NCI-H2196 (cell line): ENCODE data around the gene ALS2.
"Not testable (repeated sequence)": the region's sequence is repeated elsewhere in the genome, so short reads cannot be mapped to it uniquely, and the experiment has no call there.

Experiments
- DNase-seq: peaks from one replicate; lab custom pipeline; 2025; ENCODE audit not compliant: unreplicated experiment; lab: John Stamatoyannopoulos, UW

Gene ALS2

DNA sequence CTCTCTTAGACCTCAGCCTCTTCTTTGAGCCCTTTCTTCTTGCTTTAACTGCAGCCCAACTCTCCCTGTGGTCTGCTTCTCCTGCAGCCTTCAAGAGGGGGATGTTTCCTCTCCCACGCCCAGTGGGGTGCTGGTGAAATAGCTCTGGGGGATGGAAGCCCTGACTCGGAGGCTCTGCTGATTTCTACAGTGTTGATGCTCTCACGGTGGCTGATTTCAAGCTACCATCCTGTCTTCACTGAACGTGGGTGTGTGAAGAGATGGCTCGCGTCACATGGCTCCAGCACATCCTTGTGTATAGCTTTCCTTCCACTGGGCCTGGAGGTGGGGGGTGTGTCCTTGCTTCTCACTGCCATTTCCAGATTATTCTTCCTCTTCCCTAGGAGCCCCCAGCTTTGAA, 102.3 kb downstream of the ALS2 start:
- no peak for DNase-seq

- DNase-seq: no peak
These were observed 105.3 kb downstream of the ALS2 start for GRCh38 chr2:201675454-201675853.

GRCh38 chr2:201674794-201675193, 105.9 kb downstream of the ALS2 start:
- DNase-seq: no peak

DNA sequence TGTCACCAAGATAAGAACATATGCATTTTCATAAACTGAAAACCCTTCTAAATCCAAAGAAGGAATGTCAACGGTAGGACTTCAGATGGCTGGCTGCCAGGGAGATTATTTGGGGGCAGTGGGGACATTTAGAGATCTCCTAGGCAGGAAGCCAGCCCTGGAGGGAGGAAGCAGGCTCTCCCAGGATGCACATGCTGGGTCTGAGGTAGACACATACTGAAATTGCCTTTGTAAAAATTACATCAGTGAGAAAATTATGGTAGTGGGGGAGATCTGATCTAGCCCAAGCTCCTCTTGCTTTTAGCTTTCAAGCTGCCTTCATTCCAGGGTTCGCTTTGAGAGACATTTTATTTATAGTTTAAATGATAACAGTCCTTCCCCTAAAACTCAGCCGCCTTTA, 106.4 kb downstream of the ALS2 start:
- no peak for DNase-seq

GRCh38 chr2:201673546-201673945, 107.2 kb downstream of the ALS2 start:
- DNase-seq: no peak

GRCh38 chr2:201671205-201671604, 109.5 kb downstream of the ALS2 start:
- not testable (repeated sequence) for DNase-seq

DNA sequence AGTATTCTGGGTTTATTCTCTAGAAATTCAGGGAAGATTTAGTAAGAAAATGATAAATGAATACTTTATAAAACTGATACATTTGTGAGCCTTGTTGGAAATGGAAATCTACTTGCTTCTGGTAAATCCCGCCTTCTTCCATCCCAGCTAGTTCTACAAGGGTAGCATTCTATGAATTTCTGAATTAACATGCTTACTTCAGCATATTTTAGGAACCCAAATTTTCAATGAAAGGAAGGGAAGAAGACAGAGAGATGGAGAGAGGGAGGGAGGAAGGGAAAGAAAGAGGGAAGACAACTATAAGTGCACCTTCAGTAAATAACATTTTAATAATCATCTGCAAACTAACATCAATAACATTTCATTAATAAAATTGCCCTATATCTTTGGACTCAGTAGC, 110.9 kb downstream of the ALS2 start:
- DNase-seq: no peak

DNA sequence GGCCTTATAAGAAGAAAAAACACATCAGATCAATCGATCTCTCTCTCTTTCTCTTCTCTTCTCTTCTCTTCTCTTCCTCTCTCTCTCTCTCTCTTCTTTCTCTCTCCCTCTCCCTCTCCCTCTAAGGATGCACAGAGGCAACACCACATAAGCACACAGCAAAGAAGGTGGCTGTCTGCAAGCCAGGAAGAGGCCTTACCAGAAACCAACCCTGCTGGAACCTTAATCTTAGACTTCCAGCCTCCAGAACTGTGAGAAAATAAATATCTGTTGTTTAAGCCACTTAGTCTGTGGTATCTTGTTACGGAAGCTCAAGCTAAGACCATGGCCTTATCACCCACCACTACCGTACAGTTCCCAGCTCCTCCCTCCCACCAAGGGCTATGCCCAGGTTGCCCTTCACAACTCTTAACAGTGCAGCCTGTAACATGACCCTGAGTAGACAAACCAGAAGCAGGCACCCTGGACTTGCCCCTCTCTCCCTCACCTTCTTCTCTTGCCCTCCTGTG, 112.3 kb downstream of the ALS2 start:
- DNase-seq: no peak

- DNase-seq: no peak
These were observed 116.4 kb downstream of the ALS2 start for GRCh38 chr2:201664334-201664733.

GRCh38 chr2:201661366-201661765, 119.4 kb downstream of the ALS2 start:
- DNase-seq: no peak

DNA sequence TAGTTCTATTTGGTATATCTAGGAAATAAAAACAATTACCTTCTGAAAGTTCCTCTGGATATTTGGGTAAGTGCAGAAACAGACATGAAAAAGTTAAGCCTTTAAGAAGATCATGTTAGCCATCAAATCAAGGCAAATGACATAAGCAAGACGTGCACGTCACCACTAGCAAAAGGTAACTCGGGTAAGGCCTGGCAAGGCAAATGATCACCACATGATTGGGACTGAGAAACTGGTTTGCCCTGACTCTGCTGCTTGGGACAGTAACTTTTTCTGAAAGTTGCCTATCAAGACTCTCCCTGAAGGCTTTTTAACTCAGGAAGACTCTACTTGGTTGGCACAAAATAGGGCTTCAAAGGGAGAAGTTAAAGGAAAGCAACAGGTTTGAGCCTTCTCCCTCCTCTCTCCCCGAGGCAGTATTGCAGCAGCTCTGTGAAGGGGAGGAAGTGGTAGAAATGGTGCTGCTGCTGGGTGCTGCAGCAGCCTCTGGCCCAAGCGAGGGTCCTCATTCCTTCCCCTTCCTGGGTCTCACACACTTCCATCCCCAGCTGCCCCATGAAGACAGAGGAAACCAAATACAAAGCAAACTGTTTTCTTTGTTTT, 120.3 kb downstream of the ALS2 start:
- no peak for DNase-seq

- DNase-seq: no peak
These were observed 124.0 kb downstream of the ALS2 start for GRCh38 chr2:201656740-201657139.

DNA sequence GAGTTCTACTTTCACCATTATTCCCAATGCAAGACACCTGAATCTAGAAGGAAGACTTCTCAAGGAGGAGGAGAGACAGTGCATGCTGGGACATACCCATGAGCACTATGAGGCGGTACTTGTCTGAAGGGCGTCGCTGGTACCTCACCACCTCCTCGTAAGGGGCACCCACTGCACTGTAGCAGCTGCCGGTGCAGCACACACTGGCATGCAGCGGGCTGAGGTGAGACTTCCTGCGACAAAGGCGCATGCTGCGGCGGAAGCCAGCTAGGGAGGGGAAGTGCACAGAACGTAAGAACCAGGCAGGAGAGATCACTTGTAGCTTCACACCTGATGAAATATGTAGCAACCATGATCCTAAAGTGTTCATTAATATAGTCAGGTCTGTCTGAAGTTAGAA, 124.6 kb downstream of the ALS2 start:
- DNase-seq: no peak

DNA sequence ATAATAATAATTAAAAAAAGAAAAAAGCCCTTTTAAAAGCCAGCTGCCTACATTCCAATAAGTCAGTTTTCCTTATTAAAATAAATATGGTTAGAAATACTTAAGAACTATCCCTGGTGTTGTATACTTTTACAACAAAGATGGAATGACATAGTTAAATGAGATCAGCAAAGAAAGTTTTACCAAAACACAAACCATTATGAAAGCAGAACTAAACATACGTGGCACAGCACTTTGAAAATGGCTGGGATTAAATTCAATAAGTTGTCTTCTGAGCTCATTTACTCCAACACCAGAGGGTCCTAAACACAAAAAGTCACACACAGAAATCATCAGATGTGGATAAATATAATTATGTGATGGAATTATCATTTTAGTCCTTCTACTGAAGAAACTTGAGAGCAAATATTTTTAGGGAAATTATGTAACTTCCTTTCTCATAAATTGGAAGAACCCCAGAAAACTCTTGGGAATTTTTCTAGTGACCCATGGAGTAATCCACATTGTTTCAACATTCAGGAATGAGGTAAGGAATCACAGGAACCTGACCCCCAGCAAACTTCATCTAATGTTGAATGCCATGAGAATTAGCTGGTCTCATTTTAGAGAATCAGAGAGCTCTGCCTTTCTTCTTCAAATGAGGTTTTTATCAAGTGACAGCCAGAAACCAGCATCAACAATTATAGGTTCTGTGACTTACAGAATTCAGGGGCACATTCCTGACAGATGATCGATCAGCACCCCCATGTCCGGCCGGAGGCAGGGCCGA, 125.9 kb downstream of the ALS2 start:
- DNase-seq: no peak

- no peak for DNase-seq
These were observed 127.5 kb downstream of the ALS2 start for GRCh38 chr2:201653221-201653620.
